Measurements from ENCODE around the gene HOXD3.

DNA sequence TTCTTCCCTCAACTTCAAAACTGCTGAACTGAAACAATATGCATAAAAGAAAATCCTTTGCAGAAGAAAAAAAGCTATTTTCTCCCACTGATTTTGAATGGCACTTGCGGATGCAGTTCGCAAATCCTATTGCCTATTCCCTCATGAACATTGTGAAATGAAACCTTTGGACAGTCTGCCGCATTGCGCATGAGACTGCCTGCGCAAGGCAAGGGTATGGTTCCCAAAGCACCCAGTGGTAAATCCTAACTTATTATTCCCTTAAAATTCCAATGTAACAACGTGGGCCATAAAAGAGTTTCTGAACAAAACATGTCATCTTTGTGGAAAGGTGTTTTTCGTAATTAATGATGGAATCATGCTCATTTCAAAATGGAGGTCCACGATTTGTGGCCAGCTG, 19.2 kb upstream of the HOXD3 start:
- TF ChIP-seq POLR2A (IDR thresholded peaks at IDR 0.05), result no peak
- TF ChIP-seq, protein P1, sequence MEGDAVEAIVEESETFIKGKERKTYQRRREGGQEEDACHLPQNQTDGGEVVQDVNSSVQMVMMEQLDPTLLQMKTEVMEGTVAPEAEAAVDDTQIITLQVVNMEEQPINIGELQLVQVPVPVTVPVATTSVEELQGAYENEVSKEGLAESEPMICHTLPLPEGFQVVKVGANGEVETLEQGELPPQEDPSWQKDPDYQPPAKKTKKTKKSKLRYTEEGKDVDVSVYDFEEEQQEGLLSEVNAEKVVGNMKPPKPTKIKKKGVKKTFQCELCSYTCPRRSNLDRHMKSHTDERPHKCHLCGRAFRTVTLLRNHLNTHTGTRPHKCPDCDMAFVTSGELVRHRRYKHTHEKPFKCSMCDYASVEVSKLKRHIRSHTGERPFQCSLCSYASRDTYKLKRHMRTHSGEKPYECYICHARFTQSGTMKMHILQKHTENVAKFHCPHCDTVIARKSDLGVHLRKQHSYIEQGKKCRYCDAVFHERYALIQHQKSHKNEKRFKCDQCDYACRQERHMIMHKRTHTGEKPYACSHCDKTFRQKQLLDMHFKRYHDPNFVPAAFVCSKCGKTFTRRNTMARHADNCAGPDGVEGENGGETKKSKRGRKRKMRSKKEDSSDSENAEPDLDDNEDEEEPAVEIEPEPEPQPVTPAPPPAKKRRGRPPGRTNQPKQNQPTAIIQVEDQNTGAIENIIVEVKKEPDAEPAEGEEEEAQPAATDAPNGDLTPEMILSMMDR (IDR thresholded peaks at IDR 0.05), result no peak

Measured in Peyer's patch (tissue), 4 donors.